ENCODE measurements around the gene BIRC6.

DNA sequence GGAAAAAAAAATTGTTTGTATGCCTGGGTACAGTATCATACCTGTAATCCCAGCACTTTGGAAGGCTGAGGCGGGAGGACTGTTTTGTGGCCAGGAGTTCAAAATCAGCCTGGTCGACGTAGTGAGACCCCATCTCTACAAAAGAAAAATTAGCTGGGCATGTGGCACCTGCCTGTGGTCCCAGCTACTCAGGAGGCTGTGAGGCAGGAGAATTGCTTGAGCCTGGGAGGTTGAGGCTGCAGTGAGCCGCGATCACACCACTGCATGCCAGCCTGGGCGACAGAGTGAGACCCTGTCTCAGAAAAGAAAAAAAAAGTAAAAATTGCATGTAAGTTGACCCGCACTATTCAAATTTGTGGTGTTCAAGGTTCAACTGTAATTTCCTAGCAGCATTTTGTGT lies 46.2 kb upstream of the BIRC6 start:
- no peak for TF ChIP-seq POLR2AphosphoS5 (IDR thresholded peaks at IDR 0.05; ENCODE audit: low read depth, low read length)
- TF ChIP-seq SIN3A (IDR thresholded peaks at IDR 0.05; ENCODE audit: borderline replicate concordance, insufficient read depth, low read length) = no peak
- no peak for TF ChIP-seq TAF1 (IDR thresholded peaks at IDR 0.05; ENCODE audit: borderline replicate concordance, insufficient read depth, low read length)
- TF ChIP-seq, protein P1, sequence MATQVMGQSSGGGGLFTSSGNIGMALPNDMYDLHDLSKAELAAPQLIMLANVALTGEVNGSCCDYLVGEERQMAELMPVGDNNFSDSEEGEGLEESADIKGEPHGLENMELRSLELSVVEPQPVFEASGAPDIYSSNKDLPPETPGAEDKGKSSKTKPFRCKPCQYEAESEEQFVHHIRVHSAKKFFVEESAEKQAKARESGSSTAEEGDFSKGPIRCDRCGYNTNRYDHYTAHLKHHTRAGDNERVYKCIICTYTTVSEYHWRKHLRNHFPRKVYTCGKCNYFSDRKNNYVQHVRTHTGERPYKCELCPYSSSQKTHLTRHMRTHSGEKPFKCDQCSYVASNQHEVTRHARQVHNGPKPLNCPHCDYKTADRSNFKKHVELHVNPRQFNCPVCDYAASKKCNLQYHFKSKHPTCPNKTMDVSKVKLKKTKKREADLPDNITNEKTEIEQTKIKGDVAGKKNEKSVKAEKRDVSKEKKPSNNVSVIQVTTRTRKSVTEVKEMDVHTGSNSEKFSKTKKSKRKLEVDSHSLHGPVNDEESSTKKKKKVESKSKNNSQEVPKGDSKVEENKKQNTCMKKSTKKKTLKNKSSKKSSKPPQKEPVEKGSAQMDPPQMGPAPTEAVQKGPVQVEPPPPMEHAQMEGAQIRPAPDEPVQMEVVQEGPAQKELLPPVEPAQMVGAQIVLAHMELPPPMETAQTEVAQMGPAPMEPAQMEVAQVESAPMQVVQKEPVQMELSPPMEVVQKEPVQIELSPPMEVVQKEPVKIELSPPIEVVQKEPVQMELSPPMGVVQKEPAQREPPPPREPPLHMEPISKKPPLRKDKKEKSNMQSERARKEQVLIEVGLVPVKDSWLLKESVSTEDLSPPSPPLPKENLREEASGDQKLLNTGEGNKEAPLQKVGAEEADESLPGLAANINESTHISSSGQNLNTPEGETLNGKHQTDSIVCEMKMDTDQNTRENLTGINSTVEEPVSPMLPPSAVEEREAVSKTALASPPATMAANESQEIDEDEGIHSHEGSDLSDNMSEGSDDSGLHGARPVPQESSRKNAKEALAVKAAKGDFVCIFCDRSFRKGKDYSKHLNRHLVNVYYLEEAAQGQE (IDR thresholded peaks at IDR 0.05; ENCODE audit: insufficient read depth in 1 of 2, low read depth in 2 of 2, low read length in 2 of 2) = no peak
